HG02970 (cell line): Measurements from ENCODE around the gene IGFL2.
"Not testable (repeated sequence)": the region's sequence is repeated elsewhere in the genome, so short reads cannot be mapped to it uniquely, and the experiment has no call there.

ENCODE experiments used
- ATAC-seq: cut with Tn5 transposase; IDR thresholded peaks from one replicate; pipeline ENCODE4 v1.9.1; 2021; ENCODE audit warnings: mild to moderate bottlenecking, moderate library complexity, moderate number of reproducible peaks; ENCODE audit not compliant: unreplicated experiment, low FRiP score

IGFL2 gene

DNA sequence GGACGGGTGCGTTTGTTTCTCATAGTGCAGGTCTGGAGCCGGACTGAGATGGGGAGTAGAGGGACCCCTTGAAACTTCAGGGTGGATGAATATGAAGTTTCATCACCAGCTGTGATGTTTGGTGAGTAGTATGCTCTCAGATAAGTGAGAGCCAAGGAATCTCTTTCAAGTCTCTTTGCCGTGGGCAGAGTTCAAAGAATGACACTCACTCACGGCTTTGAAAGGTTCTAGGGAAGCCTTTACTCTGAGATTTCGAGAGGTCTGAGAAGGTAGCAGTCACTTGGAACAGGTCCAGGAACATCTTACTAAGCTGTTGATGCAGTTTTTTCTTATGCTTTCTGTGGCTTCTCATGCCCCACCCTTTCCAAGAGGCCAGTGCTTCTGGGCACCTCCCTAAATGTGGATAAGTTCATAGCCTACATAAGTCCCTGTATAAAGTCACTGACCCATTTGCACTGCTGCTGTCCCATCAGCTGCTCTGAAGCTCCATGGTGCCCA lies at the start of gene IGFL2:
TSS of gene IGFL2 (plus strand) at position 448 of the 498 bp plus-strand sequence. CDS start at position 489, 41 bp downstream.
- no peak for ATAC-seq

DNA sequence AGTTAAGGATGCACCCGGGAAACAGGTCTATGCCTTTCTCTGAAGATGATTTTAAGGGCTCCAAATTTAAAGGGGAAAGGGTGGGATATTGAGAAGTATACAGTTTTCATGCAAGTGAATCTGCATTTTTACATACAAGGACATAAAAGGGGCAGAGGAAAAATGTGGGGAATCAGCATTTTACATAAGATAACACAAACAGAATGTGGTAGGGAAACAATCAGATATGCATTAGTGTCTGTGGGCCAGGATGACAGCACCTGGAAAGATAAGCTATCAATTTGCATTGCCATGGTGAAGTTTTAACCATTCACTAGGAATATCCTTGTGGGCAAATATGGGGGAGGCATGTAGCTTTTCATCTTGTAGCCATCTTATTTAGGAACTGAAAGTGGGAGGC lies 47.7 kb upstream of the IGFL2 start:
- no peak for ATAC-seq

DNA sequence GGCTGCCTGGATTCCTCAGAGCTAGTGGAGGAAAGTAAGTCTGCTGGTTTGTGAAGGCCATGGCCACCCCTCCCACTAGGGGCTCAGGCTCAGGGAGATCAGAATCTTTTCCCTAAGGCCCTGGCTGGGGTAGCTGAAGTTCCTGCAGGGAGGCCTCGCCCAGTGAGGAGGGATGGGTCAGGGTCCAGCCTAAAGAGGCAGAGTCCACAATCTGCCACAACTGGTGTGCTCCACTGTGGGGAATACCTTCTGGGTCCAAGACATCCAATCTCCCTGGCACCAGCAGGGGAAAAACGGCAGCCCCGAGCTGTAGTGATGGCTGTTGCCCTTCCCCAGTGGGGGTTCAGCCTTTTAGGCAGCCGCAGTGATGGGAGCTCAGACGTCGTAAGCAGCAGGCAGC lies 46.7 kb upstream of the IGFL2 start:
- no peak for ATAC-seq

DNA sequence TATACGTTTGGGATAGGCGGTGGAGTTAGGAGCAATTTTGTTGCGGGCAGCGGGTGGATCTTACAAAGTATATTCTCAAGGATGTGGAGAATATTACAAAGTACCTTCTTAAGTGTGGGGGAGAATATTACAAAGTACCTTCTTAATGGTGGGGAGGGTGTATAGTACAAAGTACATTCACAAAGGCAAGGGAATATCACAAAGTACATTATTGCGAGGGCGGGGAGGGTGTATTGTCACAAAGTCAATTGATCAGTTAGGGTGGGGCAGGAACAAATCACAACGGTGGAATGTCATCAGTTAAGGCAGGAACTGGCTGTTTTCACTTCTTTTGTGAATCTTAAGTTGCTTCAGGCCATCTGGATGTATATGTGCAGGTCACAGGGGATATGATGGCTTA lies 45.7 kb upstream of the IGFL2 start:
- ATAC-seq, result not testable (repeated sequence)

DNA sequence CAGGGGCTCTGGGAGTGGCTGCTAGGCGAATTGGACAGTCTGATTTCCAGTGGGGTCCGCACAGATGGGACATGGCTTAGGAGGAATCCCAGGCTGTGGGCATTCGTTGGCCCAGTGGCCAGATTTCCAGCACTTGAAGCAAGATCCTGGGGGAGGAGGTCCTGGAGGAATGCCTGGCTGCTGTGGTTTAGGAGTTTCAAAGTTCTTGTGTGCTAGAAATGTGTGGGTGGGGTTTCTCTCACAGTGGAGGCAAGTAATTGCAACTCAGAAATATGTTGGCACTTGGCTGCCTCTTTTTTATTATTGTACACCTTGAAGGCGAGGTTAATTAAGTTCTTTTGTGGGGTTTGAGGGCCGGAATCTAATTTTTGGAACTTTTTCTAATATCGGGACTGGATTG lies 40.7 kb upstream of the IGFL2 start:
- ATAC-seq, result no peak

DNA sequence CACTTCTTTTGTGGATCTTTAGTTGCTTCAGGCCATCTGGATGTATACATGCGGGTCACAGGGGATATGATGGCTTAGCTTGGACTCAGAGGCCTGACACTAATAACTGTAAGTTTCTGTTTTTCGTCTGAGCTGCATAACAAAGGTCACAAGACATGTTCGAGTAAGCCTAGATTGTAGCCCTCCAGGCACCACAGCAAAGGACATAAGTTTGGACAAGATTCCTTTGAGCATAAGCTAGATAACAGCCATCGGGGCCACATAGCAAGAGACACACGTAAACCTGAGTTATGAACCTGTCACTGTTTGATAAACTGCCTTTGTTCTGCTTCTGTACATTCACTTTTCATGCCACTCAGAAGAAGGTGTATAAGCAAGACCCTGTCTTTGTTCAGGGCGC lies 38.2 kb upstream of the IGFL2 start:
- no peak for ATAC-seq

DNA sequence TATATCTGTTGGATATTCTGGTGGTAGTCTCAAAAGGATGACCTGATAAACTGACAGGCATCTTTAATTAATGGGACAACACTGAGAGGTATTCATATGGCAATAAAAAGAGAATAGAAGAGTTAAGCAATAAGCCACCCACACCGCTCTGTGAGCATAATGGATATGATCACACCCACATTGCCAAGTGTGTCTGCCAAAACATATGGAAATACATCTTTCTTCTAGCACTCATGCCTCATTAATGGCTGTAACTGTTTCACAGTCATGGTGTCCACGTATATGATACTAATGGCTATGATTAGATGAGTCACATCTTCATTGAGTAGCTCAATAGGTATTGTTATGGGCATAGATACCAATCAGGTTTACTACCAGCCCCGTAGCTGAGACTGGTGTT lies 36.7 kb upstream of the IGFL2 start:
- ATAC-seq, result no peak

DNA sequence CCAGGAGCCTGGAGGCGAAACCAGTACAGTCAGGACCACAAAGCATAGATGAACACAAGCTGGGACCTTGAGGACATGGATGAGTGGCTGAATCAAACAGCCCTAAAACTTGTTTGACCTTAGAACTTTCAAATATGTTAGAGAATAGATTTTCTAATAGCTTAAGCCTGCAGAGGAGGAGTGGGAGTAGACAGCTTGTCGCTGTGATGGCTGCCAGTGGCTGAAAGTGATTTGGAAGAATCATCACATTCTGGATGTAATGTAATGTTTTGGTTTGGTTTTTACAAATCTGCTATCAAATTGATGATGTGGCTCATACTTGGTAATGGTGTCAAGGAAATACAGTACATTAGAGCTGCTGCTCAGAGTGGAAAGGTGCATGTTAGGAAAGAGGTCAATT lies 35.5 kb upstream of the IGFL2 start:
- no peak for ATAC-seq

DNA sequence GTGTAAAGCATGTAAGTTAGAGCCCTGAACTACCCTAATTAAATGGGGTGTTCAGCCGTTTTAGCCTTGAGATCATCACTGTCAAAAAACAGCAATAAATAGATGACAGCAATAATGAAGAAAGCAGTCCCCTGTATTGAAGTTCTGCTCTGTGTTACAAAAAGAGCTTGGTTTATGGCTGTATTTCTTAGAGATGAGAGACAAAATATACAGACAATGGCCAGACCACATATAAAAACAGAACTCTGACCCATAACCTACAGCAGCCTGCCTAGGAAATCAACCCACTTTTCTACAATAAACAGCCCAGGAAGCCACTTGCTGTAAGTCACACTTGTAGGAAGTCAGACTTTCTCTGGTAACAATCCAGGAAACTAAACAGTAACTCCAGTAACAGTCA lies 34.3 kb upstream of the IGFL2 start:
- ATAC-seq, result no peak

DNA sequence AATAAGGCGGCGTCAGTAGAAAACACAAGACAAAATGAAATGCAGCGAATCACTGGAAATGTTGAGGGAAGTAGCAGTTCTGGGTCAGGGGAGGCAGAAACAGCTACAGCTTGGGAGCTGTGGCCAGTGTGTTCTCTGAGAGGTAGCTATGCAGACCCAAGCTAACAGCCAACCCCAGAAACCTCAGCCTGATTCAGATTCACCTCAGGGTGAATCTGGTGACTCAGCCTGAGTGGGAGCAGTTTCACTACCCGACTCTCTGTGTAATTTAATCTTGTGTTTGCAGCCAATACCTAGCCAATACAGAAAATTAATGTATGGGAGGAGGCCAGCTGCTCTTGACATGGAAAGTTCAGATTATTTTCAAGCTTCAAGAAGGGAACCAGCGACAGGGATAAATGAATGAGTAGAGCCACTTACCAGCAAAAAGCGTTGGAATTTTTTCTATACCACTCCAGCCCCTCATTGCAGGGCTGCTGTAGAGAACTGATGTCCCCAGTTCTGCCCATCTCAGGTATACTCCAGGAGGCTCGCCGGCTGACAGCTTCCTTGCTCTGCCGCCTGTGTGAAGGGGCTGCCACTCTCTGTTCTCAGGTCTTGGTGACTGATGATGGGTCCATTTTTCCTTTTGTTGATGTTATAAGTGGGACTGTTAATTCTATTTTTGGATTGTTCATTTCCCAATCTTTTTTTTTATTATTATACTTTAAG lies 32.5 kb upstream of the IGFL2 start:
- no peak for ATAC-seq

DNA sequence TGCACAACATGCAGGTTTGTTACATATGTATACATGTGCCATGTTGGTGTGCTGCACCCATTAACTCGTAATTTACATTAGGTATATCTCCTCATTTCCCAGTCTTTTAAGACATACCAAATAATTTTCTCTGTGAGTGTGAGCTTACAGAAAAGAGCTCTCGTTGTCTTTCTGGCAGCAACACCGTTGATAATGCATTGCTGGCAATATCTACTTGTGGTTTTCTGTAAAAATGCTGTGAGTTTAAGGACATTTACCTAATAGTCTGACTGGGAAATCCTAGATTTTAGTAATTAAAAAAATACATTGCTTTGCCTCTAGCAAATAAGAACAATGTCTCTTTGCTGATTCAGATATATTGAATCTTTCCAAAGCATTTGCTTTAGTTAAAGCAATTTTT lies 31.9 kb upstream of the IGFL2 start:
- ATAC-seq, result no peak

DNA sequence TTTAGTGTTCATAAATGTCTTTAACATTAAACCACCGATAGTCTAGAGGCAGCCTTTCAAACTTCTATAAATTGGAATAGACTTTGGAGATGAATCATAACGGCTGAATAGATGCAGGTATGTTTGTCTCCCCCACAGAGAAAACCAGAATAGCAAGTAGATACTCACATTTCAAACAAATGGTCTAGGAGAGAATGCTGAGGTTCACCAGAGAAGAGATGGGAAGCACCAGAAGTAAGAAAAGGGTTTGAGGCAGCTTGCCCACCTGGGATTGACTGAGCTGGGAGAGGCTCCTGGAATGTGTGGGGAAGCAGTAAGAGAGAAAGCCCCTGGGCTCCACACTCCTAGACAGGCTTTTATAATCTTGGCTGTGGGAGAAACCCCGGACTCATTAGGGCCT lies 29.9 kb upstream of the IGFL2 start:
- ATAC-seq, result no peak

DNA sequence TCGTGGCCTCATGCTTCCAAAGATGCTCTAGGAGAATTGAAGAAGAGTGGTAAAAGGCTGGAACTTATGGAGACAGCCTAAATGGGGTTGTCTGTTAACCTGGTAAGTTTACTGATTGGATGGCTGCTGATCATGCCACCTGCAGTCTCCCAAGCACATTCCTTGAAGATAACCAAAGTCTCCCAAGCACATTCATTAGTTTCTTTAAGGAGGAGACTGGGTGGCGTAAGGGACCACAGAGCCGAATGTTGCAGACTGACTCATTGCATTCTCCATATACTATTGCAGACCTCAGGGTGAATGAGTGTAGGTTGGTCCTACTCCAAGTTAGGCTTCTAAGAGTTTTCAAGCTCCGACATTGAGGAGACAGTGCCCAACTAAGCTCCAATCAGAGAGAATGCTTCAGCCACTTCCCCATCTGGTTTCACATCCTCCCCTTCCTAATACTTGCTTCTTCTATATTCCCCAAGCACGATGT lies 23.4 kb upstream of the IGFL2 start, which contains the start of gene IGFL3:
TSS of gene IGFL3 (minus strand) at position 51 of the 478 bp plus-strand sequence. CDS start at position 12, 39 bp downstream.
- no peak for ATAC-seq

DNA sequence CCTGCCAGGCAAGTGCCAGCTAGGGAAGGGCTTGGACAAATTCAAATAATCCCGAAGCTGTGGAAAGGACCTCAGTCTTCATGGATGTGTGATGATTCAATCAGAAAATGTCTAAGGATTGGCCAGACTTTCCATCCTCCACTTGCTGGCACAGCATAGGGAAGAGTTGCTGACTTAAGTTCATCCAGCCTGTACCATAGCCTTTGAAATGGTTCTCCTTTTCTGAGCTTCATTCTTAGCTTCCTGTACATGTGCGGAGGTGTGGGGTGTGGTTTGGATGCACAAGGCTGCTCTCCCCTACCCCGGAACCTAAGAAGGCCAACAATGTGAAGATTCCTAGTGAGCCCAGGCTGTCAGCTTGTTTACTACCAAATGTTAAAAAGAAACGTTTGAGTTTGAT lies 22.6 kb upstream of the IGFL2 start:
- ATAC-seq, result no peak

DNA sequence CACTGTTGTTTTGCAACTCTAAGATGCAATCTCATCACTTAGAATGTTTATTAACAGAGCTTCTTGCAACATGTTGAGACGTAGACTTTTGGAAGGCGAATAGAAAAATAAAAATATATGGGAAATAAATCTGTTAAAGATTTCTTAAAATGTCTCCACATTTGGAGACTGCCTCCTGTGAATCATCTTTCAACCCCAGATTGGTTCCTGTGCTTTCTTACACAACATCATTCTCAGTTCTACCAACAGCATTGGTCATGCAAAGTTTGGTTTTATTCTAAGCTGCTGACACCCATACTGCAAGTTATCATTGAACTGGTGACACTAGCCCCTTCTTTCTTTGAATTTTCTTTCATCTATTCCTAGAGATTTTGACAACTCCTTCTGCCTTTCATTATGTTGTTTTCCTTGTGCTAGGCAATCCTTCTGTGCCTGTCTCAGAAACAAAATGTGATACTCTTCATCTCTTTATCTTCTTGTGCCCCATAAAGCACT lies 21.9 kb upstream of the IGFL2 start:
- no peak for ATAC-seq

DNA sequence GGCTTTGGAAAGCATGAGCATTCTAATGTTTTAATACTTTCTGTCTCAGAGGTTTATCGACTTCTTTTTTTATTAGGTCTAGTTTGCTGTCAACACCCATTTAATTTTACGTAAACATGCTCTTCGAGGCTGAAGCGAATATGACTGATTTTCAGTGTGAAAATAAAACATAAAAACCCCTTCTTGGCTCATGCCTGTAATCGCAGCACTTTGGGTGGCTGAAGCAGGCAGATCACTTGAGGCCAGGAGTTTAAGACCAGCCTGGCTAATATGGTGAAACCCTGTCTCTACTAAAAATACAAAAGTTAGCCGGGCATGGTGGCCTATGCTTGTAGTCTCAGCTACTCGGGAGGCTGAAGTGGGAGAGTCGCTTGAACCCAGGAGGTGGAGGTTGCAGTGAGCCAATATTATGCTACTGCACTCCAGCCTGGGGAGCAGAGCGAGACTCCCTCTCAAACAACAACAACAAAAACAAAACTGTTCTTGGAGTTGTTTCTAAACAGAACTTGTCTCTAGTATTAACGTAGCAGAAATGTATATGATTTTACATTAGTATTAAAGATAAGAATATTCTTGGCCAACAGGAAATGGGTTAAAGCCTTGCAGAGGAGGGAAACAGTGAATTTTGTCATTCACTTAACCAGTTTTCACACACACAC lies 16.4 kb upstream of the IGFL2 start:
- no peak for ATAC-seq

DNA sequence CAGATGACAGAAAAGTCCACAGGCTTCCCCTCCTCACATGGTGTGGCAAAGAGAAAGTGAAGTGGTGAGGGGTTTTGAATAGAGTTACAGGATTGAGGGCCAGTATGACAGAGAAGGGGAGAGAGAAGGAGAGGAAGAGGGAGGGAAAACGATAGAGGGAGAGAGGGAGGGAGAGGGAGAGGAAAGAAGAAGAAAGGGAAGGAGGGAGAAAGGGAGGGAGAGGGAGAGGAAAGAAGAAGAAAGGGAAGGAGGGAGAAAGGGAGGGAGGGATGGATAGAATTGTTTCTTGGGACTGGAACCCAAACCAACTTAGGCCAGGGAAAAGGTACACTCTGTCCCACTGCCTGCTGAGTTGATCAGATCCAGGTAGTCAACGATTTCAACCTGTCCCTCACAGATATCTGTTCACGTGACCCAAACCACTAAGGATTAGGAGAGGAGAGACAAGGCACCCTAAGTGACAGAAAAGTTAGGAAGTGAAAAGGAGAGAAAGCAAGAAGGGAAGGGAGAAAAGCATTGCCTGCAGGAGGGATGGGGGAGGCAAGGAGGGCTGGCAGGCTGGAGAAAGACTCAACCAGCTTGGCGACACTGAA lies 15.4 kb upstream of the IGFL2 start:
- ATAC-seq, result no peak

DNA sequence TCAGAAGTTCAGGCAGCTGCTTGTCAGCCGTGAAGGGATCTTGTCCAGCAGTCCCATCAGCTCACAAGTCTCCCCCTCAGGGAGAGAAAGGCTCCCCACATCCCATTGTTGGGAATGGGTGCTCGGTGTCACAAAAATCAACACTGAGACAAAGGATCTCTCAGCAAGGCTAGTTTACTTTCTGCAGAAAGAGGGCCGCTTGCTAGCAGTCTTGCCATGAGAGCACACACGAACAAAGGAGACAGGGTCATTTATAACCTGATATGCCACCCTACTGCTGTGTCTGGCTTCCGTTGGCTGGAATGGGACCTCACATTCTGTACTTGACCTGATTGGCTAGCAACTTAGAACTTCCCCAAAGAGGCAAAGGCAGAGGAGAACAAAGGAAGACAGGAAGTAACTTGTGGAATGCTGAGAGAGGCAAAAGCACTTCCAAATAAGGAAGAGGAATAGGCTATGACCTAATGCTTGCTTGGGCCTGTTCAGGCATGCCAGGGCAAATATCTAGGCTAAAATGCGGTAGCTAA lies 14.9 kb upstream of the IGFL2 start:
- ATAC-seq, result no peak

DNA sequence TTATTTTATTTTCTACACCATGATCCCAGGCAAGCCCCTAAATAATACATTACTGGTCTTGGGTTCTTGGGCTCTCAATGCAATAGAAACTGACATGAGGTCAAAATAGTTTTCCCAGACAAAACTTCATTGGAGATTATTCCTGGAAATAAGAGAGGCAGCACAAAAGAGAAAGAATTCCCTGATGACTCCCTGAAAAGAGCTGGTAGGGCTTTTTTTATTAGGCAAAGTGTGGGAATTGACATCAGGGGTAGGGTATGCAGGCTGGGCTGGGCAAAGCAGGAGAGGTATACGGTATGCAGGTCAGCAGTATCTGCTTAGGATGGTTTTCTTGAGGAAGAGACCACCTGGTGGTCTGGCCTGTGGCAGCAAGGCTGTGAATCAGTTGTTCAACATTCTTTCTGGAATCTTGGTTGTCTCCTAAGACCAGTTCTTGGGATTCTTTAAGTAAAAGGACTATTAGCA lies 14.2 kb upstream of the IGFL2 start:
- ATAC-seq, result no peak

DNA sequence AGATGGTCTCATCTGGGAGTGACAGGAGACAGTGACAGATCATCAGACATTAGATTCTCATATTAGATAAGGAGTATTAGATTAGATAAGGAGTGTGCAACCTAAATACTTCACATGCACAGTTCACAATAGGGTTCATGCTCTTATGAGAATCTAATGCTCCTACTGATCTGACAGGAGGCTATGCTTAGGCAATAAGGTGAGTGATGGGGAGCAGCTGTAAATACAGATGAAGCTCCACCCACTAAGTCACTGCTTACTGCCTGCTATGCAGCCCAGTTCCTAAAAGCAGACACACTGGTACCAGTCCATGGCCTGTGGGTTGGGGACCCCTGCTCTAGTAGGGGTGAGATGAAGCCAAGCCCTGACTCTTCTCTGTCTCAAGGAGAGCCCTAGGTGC lies 13.5 kb upstream of the IGFL2 start:
- no peak for ATAC-seq

DNA sequence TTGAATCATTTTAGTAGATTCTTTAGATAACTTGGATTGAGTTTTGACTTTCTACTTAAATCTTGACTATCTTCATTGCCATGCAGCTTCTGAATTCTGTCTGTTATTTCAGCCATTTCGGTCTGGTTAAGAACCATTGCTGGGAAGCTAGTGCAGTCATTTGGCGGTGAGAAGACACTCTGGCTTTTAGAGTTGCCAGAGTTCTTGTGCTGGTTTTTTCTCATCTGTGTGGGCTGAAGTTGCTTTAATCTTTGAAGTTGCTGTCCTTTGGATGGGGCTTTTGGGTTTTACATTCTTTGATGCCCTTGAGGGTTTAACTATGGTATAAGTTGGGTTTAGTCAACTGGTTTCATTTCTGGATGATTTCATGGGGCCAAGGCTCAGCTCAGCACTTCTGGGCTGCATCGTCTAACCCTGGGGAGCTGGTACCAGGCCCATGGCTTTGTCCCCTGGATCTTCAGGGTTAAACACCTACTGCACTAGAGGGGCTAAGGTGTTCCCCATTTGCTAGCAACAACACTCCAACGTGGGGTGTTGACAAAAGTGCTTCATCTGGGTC lies 10.0 kb upstream of the IGFL2 start:
- ATAC-seq, result no peak
